ENCODE results near the gene SLC36A3. TPM values are rescaled to one million over a fixed set of nuclear protein-coding genes. Genes with fewer than 3 reads are reported as not detected.

SLC36A3 gene
- total and polyA plus RNA-seq, 2 of the 8 experiments (the other 6 are each of a cell fraction or from before 2014, with no cell fraction given), result not detected

DNA sequence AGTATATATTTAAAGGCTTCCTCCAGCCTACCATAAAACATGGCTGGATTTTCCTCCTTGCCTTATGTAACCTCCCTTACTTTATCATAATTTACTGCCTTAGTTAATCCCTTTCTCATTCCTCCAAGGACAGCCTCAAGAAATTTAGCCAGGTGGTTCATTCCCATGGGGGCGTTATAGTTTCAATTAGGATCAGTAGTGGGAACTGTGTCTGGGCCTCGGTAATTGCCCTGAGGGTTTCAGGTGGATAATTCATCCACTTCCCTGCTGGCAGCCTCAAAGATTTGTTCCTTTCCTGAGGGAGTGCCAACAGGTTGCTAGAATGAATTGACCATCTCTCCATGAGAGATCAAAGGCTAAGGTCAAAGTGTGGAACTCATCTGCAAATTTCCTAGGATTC lies 54.9 kb downstream of the SLC36A3 start:
- ChIA-PET CTCF (ENCODE audit: partially characterized antibody) (interaction anchor here (0.9 to 5.1 kb wide), 3 partner anchors 10 to 133 kb away, joined by 3 to 36 read pairs (median 3); no protein-coding TSS in a partner anchor), POLR2A (ENCODE audit: partially characterized antibody) (no interaction called here)
- no peak overlapping the region for H3K23ac ChIP-seq (ENCODE audit: insufficient read length)

More for the DNA sequence above, 54.9 kb downstream of the SLC36A3 start:
- Histone ChIP-seq H4K5ac (ENCODE audit: insufficient read length, low read depth, low read length) (no peak overlapping the region), H3K14ac (ENCODE audit: insufficient read length) (no peak overlapping the region), H4K20me1 (replicated peaks in 1 of 2; ENCODE audit: control insufficient read depth in 1 of 2, insufficient read depth in 2 of 2, low read length in 2 of 2) (no peaks in the 10 kb centered on the region), H2AFZ (ENCODE audit: low read length) (no peak overlapping the region), H4K91ac (replicated peaks; ENCODE audit: insufficient read length, low read length) (no peak overlapping the region), H3K4me2 (ENCODE audit: insufficient read depth in 1 of 2, low read depth in 2 of 2, low read length in 2 of 2) (no peak overlapping the region), H3K9me3 (ENCODE audit: insufficient read depth in 2 of 2, low read depth in 1 of 2, low read length in 1 of 2) (no peaks in the 10 kb centered on the region), H2BK20ac (ENCODE audit: low read length) (no peak overlapping the region), H3K4ac (replicated peaks; ENCODE audit: insufficient read length, low read depth, low read length) (no peak overlapping the region), H3K79me1 (ENCODE audit: low read depth, low read length) (no peaks in the 10 kb centered on the region), H3K56ac (replicated peaks; ENCODE audit: insufficient read length, low read depth, low read length) (no peak overlapping the region), H3K4me3 (ENCODE audit: extremely low read depth in 1 of 4, insufficient read depth in 2 of 4, low read depth in 3 of 4, low read length in 4 of 4) (no peak overlapping the region), H4K8ac (ENCODE audit: extremely low read depth, insufficient read depth, low read length) (no peak overlapping the region), H2BK5ac (ENCODE audit: low read depth, low read length) (no peak overlapping the region), H3K36me3 (ENCODE audit: control insufficient read depth in 2 of 4, insufficient read depth in 4 of 4, low read length in 3 of 4) (no peaks in the 10 kb centered on the region; a peak in 1 of 8 replicates), H3K4me1 (replicated peaks in 1 of 4; ENCODE audit: control insufficient read depth in 3 of 4, insufficient read depth in 4 of 4, low read length in 3 of 4) (peaks cover 0 to 5% (median 3%) of the 10 kb centered on the region in 4 experiments; a peak in 6 of 7 replicates), H2AK5ac (ENCODE audit: low read depth, low read length) (no peak overlapping the region), H2BK15ac (ENCODE audit: low read length) (no peak overlapping the region), H2BK120ac (replicated peaks; ENCODE audit: low read depth, low read length) (no peak overlapping the region), H3K27me3 (replicated peaks in 1 of 4; ENCODE audit: control insufficient read depth in 3 of 4, extremely low read depth in 1 of 4, insufficient read depth in 3 of 4, low read length in 3 of 4) (no peaks in the 10 kb centered on the region), H3K9ac (replicated peaks in 1 of 4; ENCODE audit: extremely low read depth in 1 of 4, low read depth in 3 of 4, low read length in 3 of 4) (no peak overlapping the region), H2BK12ac (ENCODE audit: low read depth, low read length) (no peak overlapping the region), H3K23me2 (ENCODE audit: low read depth, low read length) (peaks cover 4% of the 10 kb centered on the region; the same call in 1 of the 2 replicates), H3K27ac (ENCODE audit: low read depth, low read length) (no peak overlapping the region), H3K79me2 (ENCODE audit: control insufficient read depth in 1 of 2, insufficient read depth in 2 of 2, low read length in 2 of 2) (peaks cover 0 to under 1% of the 10 kb centered on the region in 2 experiments; a peak in 1 of 4 replicates), H3K18ac (ENCODE audit: extremely low read depth, low read length) (no peak overlapping the region)
- DNase-seq (ENCODE audit: low read depth in 1 of 2, low spot score in 2 of 2), result no peak
- 96% methylated on average over 2 of the region's 2 CpGs; no CpG with 5 or more reads in 1 of the 2 experiments for WGBS, 2 experiments (ENCODE audit: extremely low coverage in 1 of 2, insufficient coverage in 1 of 2, insufficient read length in 1 of 2, insufficient replicate concordance in 2 of 2, low coverage in 1 of 2, low lambda C conversion rate in 2 of 2, missing lambda C conversion rate in 1 of 2)
- no peak for FAIRE-seq
- TF ChIP-seq SAP30 (IDR thresholded peaks at IDR 0.05; ENCODE audit: insufficient read depth, insufficient replicate concordance, low read length) (no peak), JUN (IDR thresholded peaks at IDR 0.05; ENCODE audit: low read depth, low read length) (no peak), RNF2 (IDR thresholded peaks at IDR 0.05; ENCODE audit: borderline replicate concordance, low read depth, low read length, missing control alignments, poor library complexity, severe bottlenecking) (no peak)
- TF ChIP-seq, protein P1, sequence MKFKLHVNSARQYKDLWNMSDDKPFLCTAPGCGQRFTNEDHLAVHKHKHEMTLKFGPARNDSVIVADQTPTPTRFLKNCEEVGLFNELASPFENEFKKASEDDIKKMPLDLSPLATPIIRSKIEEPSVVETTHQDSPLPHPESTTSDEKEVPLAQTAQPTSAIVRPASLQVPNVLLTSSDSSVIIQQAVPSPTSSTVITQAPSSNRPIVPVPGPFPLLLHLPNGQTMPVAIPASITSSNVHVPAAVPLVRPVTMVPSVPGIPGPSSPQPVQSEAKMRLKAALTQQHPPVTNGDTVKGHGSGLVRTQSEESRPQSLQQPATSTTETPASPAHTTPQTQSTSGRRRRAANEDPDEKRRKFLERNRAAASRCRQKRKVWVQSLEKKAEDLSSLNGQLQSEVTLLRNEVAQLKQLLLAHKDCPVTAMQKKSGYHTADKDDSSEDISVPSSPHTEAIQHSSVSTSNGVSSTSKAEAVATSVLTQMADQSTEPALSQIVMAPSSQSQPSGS (IDR thresholded peaks at IDR 0.05; ENCODE audit: low read length), result no peak

All from H1 (cell line).